OCI-LY1 (cell line): ENCODE measurements around the gene PEAK1.

Experiments
- H2AFZ ChIP-seq: fragments of 200-600 bp; sonication (generic), shearing (Covaris generic); 2 replicates; pipeline ENCODE4 v1.6.0; 2014; ENCODE audit warnings: antibody characterized with exemption, mild to moderate bottlenecking, low read length
- H3F3A ChIP-seq: fragments of 200-600 bp; sonication (generic), shearing (Covaris generic); 2 replicates; pipeline ENCODE4 v1.6.0; 2014; ENCODE audit warnings: mild to moderate bottlenecking, antibody characterized with exemption, low read length, moderate library complexity; ENCODE audit not compliant: insufficient read depth
- H3K27ac ChIP-seq: fragments of 200-600 bp; sonication (generic); 2 replicates; pipeline ENCODE4 v1.5.1; 2014; ENCODE audit warnings: low read length, mixed run types, mild to moderate bottlenecking, low read depth; ENCODE audit not compliant: poor library complexity, severe bottlenecking
- H3K27me3 ChIP-seq: fragments of 200-600 bp; sonication (generic); 2 replicates; pipeline ENCODE4 v1.6.0; 2014; ENCODE audit warnings: antibody characterized with exemption, mild to moderate bottlenecking, low read length, moderate library complexity; ENCODE audit not compliant: insufficient read depth
- H3K36me3 ChIP-seq: fragments of 200-600 bp; sonication (generic); 2 replicates; pipeline ENCODE4 v1.6.1; 2014; ENCODE audit warnings: mild to moderate bottlenecking, antibody characterized with exemption, low read length, moderate library complexity, mixed read lengths; ENCODE audit not compliant: insufficient read depth
- H3K4me1 ChIP-seq: fragments of 200-600 bp; sonication (generic); 2 replicates; pipeline ENCODE4 v1.5.1; 2014; ENCODE audit warnings: mild to moderate bottlenecking, low read length, moderate library complexity; ENCODE audit not compliant: insufficient read depth, severe bottlenecking
- H3K4me2 ChIP-seq: fragments of 200-600 bp; sonication (generic), shearing (Covaris generic); 2 replicates; pipeline ENCODE4 v1.6.1; 2014; ENCODE audit warnings: low read length
- H3K4me3 ChIP-seq: fragments of 200-600 bp; sonication (generic); 2 replicates; pipeline ENCODE4 v1.5.1; 2014; ENCODE audit warnings: low read length, low read depth, mild to moderate bottlenecking, mixed read lengths; ENCODE audit not compliant: poor library complexity, severe bottlenecking
- H3K79me2 ChIP-seq: fragments of 200-600 bp; shearing (Covaris generic); 2 replicates; pipeline ENCODE4 v1.6.1; 2016; ENCODE audit warnings: mixed run types, low read length, mixed read lengths; ENCODE audit not compliant: insufficient read depth
- H3K9ac ChIP-seq: fragments of 200-600 bp; sonication (generic), shearing (Covaris generic); 2 replicates; pipeline ENCODE4 v1.6.1; 2014; ENCODE audit warnings: mild to moderate bottlenecking, low read length, mixed read lengths
- H3K9me2 ChIP-seq: fragments of 200-600 bp; sonication (generic), shearing (Covaris generic); 2 replicates; pipeline ENCODE4 v1.6.1; 2014; ENCODE audit warnings: low read depth, mild to moderate bottlenecking, low read length, mixed read lengths
- H3K9me3 ChIP-seq: fragments of 200-600 bp; shearing (Covaris generic); 2 replicates; pipeline ENCODE4 v1.6.1; 2014; ENCODE audit warnings: low read length, mixed read lengths
- H4K20me1 ChIP-seq: fragments of 200-600 bp; sonication (generic), shearing (Covaris generic); 2 replicates; pipeline ENCODE4 v1.6.0; 2016; ENCODE audit warnings: mild to moderate bottlenecking, low read length; ENCODE audit not compliant: insufficient read depth
- EZH2 ChIP-seq: fragments of 200-600 bp; sonication (generic), shearing (Covaris generic); IDR thresholded peaks from 2 replicates; pipeline ENCODE4 v1.8.0; 2017; ENCODE audit warnings: borderline replicate concordance, mixed run types, mild to moderate bottlenecking, antibody characterized with exemption, low read length, moderate library complexity, mixed read lengths
- TF ChIP-seq, protein P1 (sequence below): fragments of 200-600 bp; sonication (generic), shearing (Covaris generic); IDR thresholded peaks from 2 replicates; pipeline ENCODE4 v1.5.1; 2017; ENCODE audit warnings: mild to moderate bottlenecking, antibody characterized with exemption, low read length, moderate library complexity, mixed read lengths

PEAK1 gene

DNA sequence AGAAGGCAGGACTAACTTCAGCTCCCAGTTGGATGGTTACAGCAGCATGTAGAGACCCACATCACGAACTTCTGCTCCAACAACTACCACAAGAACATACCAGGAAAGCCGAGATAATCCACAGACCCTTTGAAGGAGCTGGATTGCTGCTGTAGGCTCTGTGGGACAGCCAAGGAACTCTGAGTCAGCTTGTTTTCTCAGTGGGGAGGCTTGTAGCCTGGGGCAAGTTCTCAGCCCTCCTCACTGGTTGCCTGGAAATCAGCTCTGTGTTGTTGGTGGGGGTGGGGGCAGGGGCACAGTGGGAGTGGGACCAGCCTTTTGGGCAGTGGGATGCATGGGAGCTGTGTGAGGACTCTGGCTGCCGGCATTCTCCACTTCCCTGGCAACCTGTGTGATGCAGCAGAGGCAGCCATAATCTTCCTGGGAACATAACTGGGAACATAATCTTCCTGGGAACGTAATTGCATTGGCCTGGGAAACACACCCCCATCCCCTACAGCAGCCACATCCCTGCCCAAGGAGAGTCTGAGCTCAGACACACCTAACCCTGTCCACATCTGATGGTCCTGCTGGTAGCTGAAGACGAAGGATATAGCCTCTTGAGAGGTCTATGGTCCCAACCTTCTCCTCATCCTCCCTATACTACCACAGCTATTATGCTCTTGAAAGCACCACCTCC lies 153.1 kb downstream of the PEAK1 start:
- Histone ChIP-seq H3K4me2 (no peak overlapping the region), H3K79me2 (no peaks in the 10 kb centered on the region)
- no peak for TF ChIP-seq EZH2
- TF ChIP-seq, protein P1, sequence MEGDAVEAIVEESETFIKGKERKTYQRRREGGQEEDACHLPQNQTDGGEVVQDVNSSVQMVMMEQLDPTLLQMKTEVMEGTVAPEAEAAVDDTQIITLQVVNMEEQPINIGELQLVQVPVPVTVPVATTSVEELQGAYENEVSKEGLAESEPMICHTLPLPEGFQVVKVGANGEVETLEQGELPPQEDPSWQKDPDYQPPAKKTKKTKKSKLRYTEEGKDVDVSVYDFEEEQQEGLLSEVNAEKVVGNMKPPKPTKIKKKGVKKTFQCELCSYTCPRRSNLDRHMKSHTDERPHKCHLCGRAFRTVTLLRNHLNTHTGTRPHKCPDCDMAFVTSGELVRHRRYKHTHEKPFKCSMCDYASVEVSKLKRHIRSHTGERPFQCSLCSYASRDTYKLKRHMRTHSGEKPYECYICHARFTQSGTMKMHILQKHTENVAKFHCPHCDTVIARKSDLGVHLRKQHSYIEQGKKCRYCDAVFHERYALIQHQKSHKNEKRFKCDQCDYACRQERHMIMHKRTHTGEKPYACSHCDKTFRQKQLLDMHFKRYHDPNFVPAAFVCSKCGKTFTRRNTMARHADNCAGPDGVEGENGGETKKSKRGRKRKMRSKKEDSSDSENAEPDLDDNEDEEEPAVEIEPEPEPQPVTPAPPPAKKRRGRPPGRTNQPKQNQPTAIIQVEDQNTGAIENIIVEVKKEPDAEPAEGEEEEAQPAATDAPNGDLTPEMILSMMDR, result no peak

DNA sequence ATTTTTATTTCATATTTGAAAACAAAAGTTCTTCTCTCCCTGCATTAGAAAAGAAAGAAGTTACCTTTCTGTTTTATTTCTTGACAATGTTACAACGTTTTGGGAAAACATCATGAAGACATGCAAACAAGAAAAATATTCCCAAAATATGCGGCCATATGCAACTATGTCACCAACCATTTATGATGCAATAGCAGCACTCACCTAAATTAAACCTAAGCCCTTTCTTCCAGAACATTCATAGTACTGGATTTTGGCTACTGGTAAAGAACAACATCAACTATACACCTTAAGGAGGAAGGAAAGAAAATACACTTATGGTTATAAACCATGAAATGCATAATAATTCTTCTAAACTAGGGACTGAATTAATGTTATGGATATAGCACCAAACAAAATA lies 164.5 kb downstream of the PEAK1 start:
- H4K20me1 ChIP-seq, result no peaks in the 10 kb centered on the region
- no peaks in the 10 kb centered on the region for H3F3A ChIP-seq
- H3K9me2 ChIP-seq, result no peaks in the 10 kb centered on the region
- H3K4me3 ChIP-seq, result no peak overlapping the region
- no peaks in the 10 kb centered on the region for H3K9me3 ChIP-seq
- no peak overlapping the region for H3K27ac ChIP-seq
- no peaks in the 10 kb centered on the region for H3K36me3 ChIP-seq
- no peak overlapping the region for H3K9ac ChIP-seq
- H3K79me2 ChIP-seq, result no peaks in the 10 kb centered on the region
- H3K4me1 ChIP-seq, result no peaks in the 10 kb centered on the region
- H3K4me2 ChIP-seq, result no peak overlapping the region
- no peak overlapping the region for H2AFZ ChIP-seq
- no peaks in the 10 kb centered on the region for H3K27me3 ChIP-seq
- TF ChIP-seq, protein P1, result no peak
- no peak for TF ChIP-seq EZH2

More for the DNA sequence above, 153.1 kb downstream of the PEAK1 start:
- Histone ChIP-seq H3K36me3 (no peaks in the 10 kb centered on the region), H3K4me3 (no peak overlapping the region), H3K4me1 (no peaks in the 10 kb centered on the region), H2AFZ (no peak overlapping the region), H3K27ac (no peak overlapping the region), H3K9me3 (no peaks in the 10 kb centered on the region), H3K9me2 (no peaks in the 10 kb centered on the region), H3K27me3 (no peaks in the 10 kb centered on the region), H3K9ac (no peak overlapping the region), H3F3A (no peaks in the 10 kb centered on the region), H4K20me1 (no peaks in the 10 kb centered on the region)

DNA sequence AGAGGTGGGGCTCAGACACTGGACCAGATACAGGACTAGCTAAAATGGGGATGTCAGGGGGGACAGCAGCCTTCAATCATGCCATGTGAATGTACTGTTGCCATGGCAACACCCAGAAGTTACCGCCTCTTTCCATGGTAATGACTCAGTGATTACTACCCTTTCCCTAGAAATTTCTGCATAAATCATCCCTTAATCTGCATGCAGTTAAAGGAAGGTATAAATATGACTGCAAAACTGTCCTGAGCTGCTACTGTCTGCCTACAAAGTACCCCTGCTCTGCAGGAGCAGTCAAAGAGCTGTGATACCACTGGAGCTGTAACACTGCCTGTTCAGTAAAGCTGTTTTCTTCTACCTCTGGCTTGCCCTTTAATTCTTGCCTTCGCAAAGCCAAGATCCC lies 168.2 kb downstream of the PEAK1 start:
- H3K4me2 ChIP-seq, result no peak overlapping the region

More for the DNA sequence above, 168.2 kb downstream of the PEAK1 start:
- Histone ChIP-seq H3K4me1 (no peaks in the 10 kb centered on the region), H3K9ac (no peak overlapping the region), H3K4me3 (no peak overlapping the region), H4K20me1 (no peaks in the 10 kb centered on the region), H3K79me2 (no peaks in the 10 kb centered on the region), H3K9me3 (no peaks in the 10 kb centered on the region), H3K9me2 (no peaks in the 10 kb centered on the region), H3K27me3 (no peaks in the 10 kb centered on the region), H3K36me3 (no peaks in the 10 kb centered on the region), H3F3A (no peaks in the 10 kb centered on the region), H3K27ac (no peak overlapping the region), H2AFZ (no peak overlapping the region)
- TF ChIP-seq, protein P1, result no peak
- no peak for TF ChIP-seq EZH2
